ENCODE measurements around the gene GID8.

The GID8 gene

GRCh38 chr20:62945771-62946339, 7.9 kb downstream of the GID8 start:
- DNase-seq (ENCODE audit: extremely low read depth, low read depth) = no peak
- TF ChIP-seq CTCF (IDR thresholded peaks at IDR 0.05; ENCODE audit: low read depth, low read length) = no peak

- DNase-seq (ENCODE audit: extremely low read depth, low read depth) = no peak
- TF ChIP-seq CTCF (IDR thresholded peaks at IDR 0.05; ENCODE audit: low read depth, low read length) = no peak
Measured at GRCh38 chr20:62946918-62947317, 9.0 kb downstream of the GID8 start.

GRCh38 chr20:62947532-62948300, 9.8 kb downstream of the GID8 start:
- no peak for TF ChIP-seq CTCF (IDR thresholded peaks at IDR 0.05; ENCODE audit: low read depth, low read length)
- no peak for DNase-seq (ENCODE audit: extremely low read depth, low read depth)

GRCh38 chr20:62949153-62949821, 11.3 kb downstream of the GID8 start:
- DNase-seq (ENCODE audit: extremely low read depth, low read depth) = no peak
- TF ChIP-seq CTCF (IDR thresholded peaks at IDR 0.05; ENCODE audit: low read depth, low read length) = no peak

GRCh38 chr20:62949962-62950361, 12.0 kb downstream of the GID8 start:
- no peak for TF ChIP-seq CTCF (IDR thresholded peaks at IDR 0.05; ENCODE audit: low read depth, low read length)
- no peak for DNase-seq (ENCODE audit: extremely low read depth, low read depth)

- no peak for DNase-seq (ENCODE audit: extremely low read depth, low read depth)
- TF ChIP-seq CTCF (IDR thresholded peaks at IDR 0.05; ENCODE audit: low read depth, low read length) = no peak
Measured at GRCh38 chr20:62950741-62951140, 12.8 kb downstream of the GID8 start.
